HTERT RPE-1 (cell line): Measurements from ENCODE around the gene S100P.
"Not testable (repeated sequence)": the region's sequence is repeated elsewhere in the genome, so short reads cannot be mapped to it uniquely, and the experiment has no call there.

Source experiments
- in situ Hi-C: fragments of 300-500 bp; cut with MboI; formaldehyde crosslinking; loops from 4 replicates; pipeline ENCODE4 v1.14.3; 2020; ENCODE audit warnings: low sequenced_read_pairs

S100P gene

GRCh38 chr4:6693231-6694176, at the start of gene S100P:
TSS of gene S100P (plus strand) at chr4:6693878. CDS start at chr4:6693933, 55 bp downstream.
- in situ Hi-C loops = no loop called here

GRCh38 chr4:6644792-6645530, 48.7 kb upstream of the S100P start:
- in situ Hi-C loops = no loop called here

GRCh38 chr4:6647169-6647568, 46.5 kb upstream of the S100P start:
- in situ Hi-C loops = no loop called here

- in situ Hi-C loops = no loop called here
Measured at GRCh38 chr4:6647582-6648230, 46.0 kb upstream of the S100P start.

GRCh38 chr4:6649216-6649615, 44.5 kb upstream of the S100P start:
- in situ Hi-C loops = no loop called here

GRCh38 chr4:6654211-6654610, 39.5 kb upstream of the S100P start:
- in situ Hi-C loops = not testable (repeated sequence)

- in situ Hi-C loops = not testable (repeated sequence)
Measured at GRCh38 chr4:6655291-6655690, 38.4 kb upstream of the S100P start.

- in situ Hi-C loops = no loop called here
Measured at GRCh38 chr4:6655924-6656323, 37.8 kb upstream of the S100P start.

GRCh38 chr4:6657242-6658208, 36.2 kb upstream of the S100P start:
- in situ Hi-C loops = no loop called here

- in situ Hi-C loops = no loop called here
Measured at GRCh38 chr4:6658209-6658595, 35.5 kb upstream of the S100P start.

GRCh38 chr4:6658597-6659075, 35.0 kb upstream of the S100P start:
- in situ Hi-C loops = no loop called here

GRCh38 chr4:6659897-6660296, 33.8 kb upstream of the S100P start:
- in situ Hi-C loops = no loop called here

GRCh38 chr4:6660430-6660829, 33.2 kb upstream of the S100P start:
- in situ Hi-C loops = no loop called here

- in situ Hi-C loops = no loop called here
Measured at GRCh38 chr4:6662591-6662990, 31.1 kb upstream of the S100P start.

- in situ Hi-C loops = no loop called here
Measured at GRCh38 chr4:6663596-6664393, 29.9 kb upstream of the S100P start.

- in situ Hi-C loops = no loop called here
Measured at GRCh38 chr4:6665320-6665654, 28.4 kb upstream of the S100P start.

GRCh38 chr4:6668391-6668790, 25.3 kb upstream of the S100P start:
- in situ Hi-C loops = no loop called here

GRCh38 chr4:6671648-6672047, 22.0 kb upstream of the S100P start:
- in situ Hi-C loops = no loop called here

GRCh38 chr4:6672131-6672530, 21.5 kb upstream of the S100P start:
- in situ Hi-C loops = no loop called here
